Ishikawa (cell line): ENCODE measurements around the gene PARD3B.

ENCODE experiments used
- CEBPB ChIP-seq: IDR thresholded peaks from 2 replicates; pipeline ENCODE4 v1.6.1; 2012
- CREB1 ChIP-seq: IDR thresholded peaks from 2 replicates; pipeline ENCODE4 v1.6.1; 2012; ENCODE audit warnings: low read depth
- EGR1 ChIP-seq: IDR thresholded peaks from 2 replicates; pipeline ENCODE4 v1.6.1; 2012
- EP300 ChIP-seq: IDR thresholded peaks from 2 replicates; pipeline ENCODE4 v1.6.1; 2012; ENCODE audit warnings: borderline replicate concordance
- FOXM1 ChIP-seq: IDR thresholded peaks from 2 replicates; pipeline ENCODE4 v1.6.1; 2012; ENCODE audit warnings: low read depth, borderline replicate concordance
- NFIC ChIP-seq: IDR thresholded peaks from 2 replicates; pipeline ENCODE4 v1.6.1; 2012
- RAD21 ChIP-seq: IDR thresholded peaks from 2 replicates; pipeline ENCODE4 v1.6.1; 2012; ENCODE audit warnings: low read depth
- REST ChIP-seq: IDR thresholded peaks from 2 replicates; pipeline ENCODE4 v1.6.1; 2012; ENCODE audit warnings: low read depth, mild to moderate bottlenecking
- TAF1 ChIP-seq: IDR thresholded peaks from 2 replicates; pipeline ENCODE4 v1.6.1; 2012; ENCODE audit warnings: low read depth, mild to moderate bottlenecking
- TCF12 ChIP-seq: IDR thresholded peaks from 2 replicates; pipeline ENCODE4 v1.6.1; 2012; ENCODE audit warnings: low read depth
- TEAD4 ChIP-seq: IDR thresholded peaks from 2 replicates; pipeline ENCODE4 v1.6.1; 2012
- YY1 ChIP-seq: IDR thresholded peaks from 2 replicates; pipeline ENCODE4 v1.6.1; 2012; ENCODE audit warnings: low read depth
- ZBTB7A ChIP-seq: IDR thresholded peaks from 2 replicates; pipeline ENCODE4 v1.6.1; 2012; ENCODE audit warnings: low read depth
- TF ChIP-seq, protein P1 (sequence below): IDR thresholded peaks from 2 replicates; pipeline ENCODE4 v1.6.1; 2012
- TF ChIP-seq, protein P2 (sequence below): IDR thresholded peaks from 2 replicates; pipeline ENCODE4 v1.6.1; 2012

PARD3B gene

DNA sequence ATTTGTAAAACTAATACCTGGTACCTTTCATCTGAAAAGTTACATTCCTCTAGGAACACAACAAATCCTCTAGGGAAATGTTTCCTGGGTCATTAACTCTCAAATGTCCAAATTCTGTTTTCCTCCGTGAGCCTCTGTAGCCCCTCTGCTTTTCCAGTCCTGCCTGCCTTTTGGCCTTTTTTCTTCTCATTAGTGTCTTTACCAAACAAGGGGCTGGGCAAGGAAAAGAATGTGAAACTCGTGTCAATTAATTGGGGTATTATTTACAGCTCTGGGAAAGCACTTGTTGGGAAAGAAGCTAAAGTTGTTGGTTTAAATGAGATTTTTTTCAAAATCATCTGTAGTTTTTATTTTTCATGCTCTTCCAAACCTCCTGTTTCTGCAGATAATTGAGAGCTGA, 938.9 kb downstream of the PARD3B start:
- no peak for TF ChIP-seq CREB1
- TF ChIP-seq EP300 = no peak
- no peak for TF ChIP-seq CEBPB
- no peak for TF ChIP-seq ZBTB7A
- TF ChIP-seq YY1 = no peak
- no peak for TF ChIP-seq FOXM1
- no peak for TF ChIP-seq TAF1
- no peak for TF ChIP-seq TCF12
- no peak for TF ChIP-seq REST
- no peak for TF ChIP-seq NFIC
- no peak for TF ChIP-seq TEAD4
- TF ChIP-seq, protein P1, sequence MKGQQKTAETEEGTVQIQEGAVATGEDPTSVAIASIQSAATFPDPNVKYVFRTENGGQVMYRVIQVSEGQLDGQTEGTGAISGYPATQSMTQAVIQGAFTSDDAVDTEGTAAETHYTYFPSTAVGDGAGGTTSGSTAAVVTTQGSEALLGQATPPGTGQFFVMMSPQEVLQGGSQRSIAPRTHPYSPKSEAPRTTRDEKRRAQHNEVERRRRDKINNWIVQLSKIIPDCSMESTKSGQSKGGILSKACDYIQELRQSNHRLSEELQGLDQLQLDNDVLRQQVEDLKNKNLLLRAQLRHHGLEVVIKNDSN = no peak
- no peak for TF ChIP-seq RAD21
- TF ChIP-seq EGR1 = no peak
- TF ChIP-seq, protein P2, sequence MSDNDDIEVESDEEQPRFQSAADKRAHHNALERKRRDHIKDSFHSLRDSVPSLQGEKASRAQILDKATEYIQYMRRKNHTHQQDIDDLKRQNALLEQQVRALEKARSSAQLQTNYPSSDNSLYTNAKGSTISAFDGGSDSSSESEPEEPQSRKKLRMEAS = no peak

GRCh38 chr2:205484764-205485163, 939.5 kb downstream of the PARD3B start:
- TF ChIP-seq, protein P2 = no peak
- TF ChIP-seq ZBTB7A (no peak), TEAD4 (no peak)
- TF ChIP-seq, protein P1 = no peak

- no peak for TF ChIP-seq CEBPB
These were observed 949.4 kb downstream of the PARD3B start for GRCh38 chr2:205494537-205495235.

- TF ChIP-seq RAD21 = no peak
- peak; percentile 64; the same call in 1 of the 2 replicates for TF ChIP-seq TEAD4
- TF ChIP-seq, protein P1 = no peak
These were observed 950.5 kb downstream of the PARD3B start for GRCh38 chr2:205495819-205496218.

DNA sequence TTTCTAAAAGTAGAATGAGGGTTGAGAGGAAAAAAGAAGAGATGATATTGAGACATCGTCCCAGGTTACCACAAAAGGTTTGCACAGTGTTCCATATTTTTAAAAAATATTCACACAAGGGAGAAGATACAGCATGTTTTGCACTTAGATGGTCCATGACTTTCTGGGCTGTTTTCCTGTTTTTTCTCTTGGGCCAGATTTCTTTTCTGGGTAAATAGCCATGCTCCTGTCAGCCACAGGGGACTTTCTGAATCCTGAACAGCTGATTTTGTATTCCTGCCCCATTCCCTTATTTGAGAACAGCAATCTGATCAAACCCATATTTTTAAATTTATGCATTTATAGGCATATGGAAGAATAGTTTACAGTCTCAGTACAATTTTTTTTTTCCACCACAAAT, 951.1 kb downstream of the PARD3B start:
- TF ChIP-seq TCF12 = no peak
- TF ChIP-seq RAD21 = no peak
- no peak for TF ChIP-seq TAF1
- no peak for TF ChIP-seq CEBPB
- no peak for TF ChIP-seq EGR1
- TF ChIP-seq, protein P1 = no peak
- no peak for TF ChIP-seq FOXM1
- no peak for TF ChIP-seq YY1
- no peak for TF ChIP-seq CREB1
- TF ChIP-seq, protein P2 = no peak
- no peak for TF ChIP-seq REST
- TF ChIP-seq TEAD4 = no peak
- TF ChIP-seq EP300 = no peak

DNA sequence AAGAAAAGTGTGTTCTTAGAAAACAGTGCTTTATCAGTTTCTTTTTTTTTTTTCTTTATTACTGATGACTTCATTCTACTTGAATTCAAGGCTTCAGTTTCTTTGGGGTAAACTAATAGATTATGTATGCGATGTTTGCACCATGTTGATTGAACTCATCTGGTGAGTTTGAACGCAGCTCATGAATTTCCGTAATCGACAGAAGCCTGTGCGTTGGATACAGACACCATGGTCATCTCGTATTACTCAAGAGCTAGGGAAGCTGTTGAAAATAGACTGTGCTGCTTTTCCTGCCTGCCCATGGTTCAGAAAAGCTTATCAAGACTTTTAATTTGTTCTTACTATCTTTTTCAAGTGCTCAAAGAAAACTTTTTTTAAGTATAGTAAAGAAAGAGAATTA, 951.5 kb downstream of the PARD3B start:
- TF ChIP-seq EGR1 = no peak
- no peak for TF ChIP-seq TEAD4
- TF ChIP-seq CEBPB = no peak
- no peak for TF ChIP-seq ZBTB7A
- TF ChIP-seq EP300 = no peak
- TF ChIP-seq, protein P1 = no peak
- TF ChIP-seq, protein P2 = no peak
- no peak for TF ChIP-seq TAF1
- no peak for TF ChIP-seq YY1
- TF ChIP-seq RAD21 = no peak
- TF ChIP-seq CREB1 = no peak
- no peak for TF ChIP-seq NFIC
- TF ChIP-seq TCF12 = no peak
- no peak for TF ChIP-seq FOXM1
- TF ChIP-seq REST = no peak
